ENCODE measurements around the gene SVEP1.
"Not testable (repeated sequence)": the region's sequence is repeated elsewhere in the genome, so short reads cannot be mapped to it uniquely, and the experiment has no call there.

SVEP1 gene

GRCh38 chr9:110538647-110539041, 40.9 kb downstream of the SVEP1 start:
- TF ChIP-seq ZFX (IDR thresholded peaks at IDR 0.05; ENCODE audit: borderline replicate concordance), result no peak
- no peak for TF ChIP-seq CTCF (IDR thresholded peaks at IDR 0.05)
- H3K27ac ChIP-seq, result no peak overlapping the region

- no peak overlapping the region for H3K27ac ChIP-seq
- TF ChIP-seq ZFX (IDR thresholded peaks at IDR 0.05; ENCODE audit: borderline replicate concordance) (no peak), CTCF (IDR thresholded peaks at IDR 0.05) (no peak)
Measured at GRCh38 chr9:110537841-110538646, 41.5 kb downstream of the SVEP1 start.

GRCh38 chr9:110536822-110537221, 42.7 kb downstream of the SVEP1 start:
- TF ChIP-seq ZFX (IDR thresholded peaks at IDR 0.05; ENCODE audit: borderline replicate concordance), result no peak
- no peak for TF ChIP-seq CTCF (IDR thresholded peaks at IDR 0.05)

GRCh38 chr9:110534162-110534561, 45.4 kb downstream of the SVEP1 start:
- not testable (repeated sequence) for H3K27ac ChIP-seq

More at GRCh38 chr9:110536822-110537221, 42.7 kb downstream of the SVEP1 start:
- H3K27ac ChIP-seq, result no peak overlapping the region

- no peak overlapping the region for H3K27ac ChIP-seq
- TF ChIP-seq CTCF (IDR thresholded peaks at IDR 0.05) (no peak), ZFX (IDR thresholded peaks at IDR 0.05; ENCODE audit: borderline replicate concordance) (no peak)
Measured at GRCh38 chr9:110532908-110533665, 46.5 kb downstream of the SVEP1 start.

- H3K27ac ChIP-seq, result no peak overlapping the region
- TF ChIP-seq CTCF (IDR thresholded peaks at IDR 0.05), result no peak
- TF ChIP-seq ZFX (IDR thresholded peaks at IDR 0.05; ENCODE audit: borderline replicate concordance), result no peak
Measured at GRCh38 chr9:110531776-110532175, 47.8 kb downstream of the SVEP1 start.

- not testable (repeated sequence) for H3K27ac ChIP-seq
Measured at GRCh38 chr9:110531241-110531640, 48.3 kb downstream of the SVEP1 start.

- H3K27ac ChIP-seq, result no peak overlapping the region
- TF ChIP-seq ZFX (IDR thresholded peaks at IDR 0.05; ENCODE audit: borderline replicate concordance) (no peak), CTCF (IDR thresholded peaks at IDR 0.05) (no peak)
Measured at GRCh38 chr9:110528645-110529044, 50.9 kb downstream of the SVEP1 start.

Data from 22Rv1 (cell line).